Peyer's patch (tissue), 4 donors: Measurements from ENCODE around the gene HNRNPUL1. TPM values are rescaled to one million over a fixed set of nuclear protein-coding genes. Genes with fewer than 3 reads are reported as not detected.

Source experiments
- DNase-seq, 3 donors: peaks; one replicate each; pipeline ENCODE4 v3.0.0-alpha.2; 2017 to 2019
- H3K27ac ChIP-seq, 4 donors: fragments of 200-600 bp; sonication (generic); one replicate each; pipeline ENCODE4 v1.5.1; 2016 to 2019
- H3K27me3 ChIP-seq, 2 donors: fragments of 200-600 bp; sonication (generic); one replicate each; pipeline ENCODE4 v1.5.1; 2019
- H3K36me3 ChIP-seq, 3 donors: fragments of 200-600 bp; sonication (generic); one replicate each; pipeline ENCODE4 v1.5.1; 2016 to 2019
- H3K4me1 ChIP-seq, 4 donors: fragments of 200-600 bp; sonication (generic); one replicate each; pipeline ENCODE4 v1.5.1; 2016 to 2019
- H3K4me3 ChIP-seq, 4 donors: fragments of 200-600 bp; sonication (generic); 1 replicate in 3 of 4; 2 replicates in 1 of 4; pipeline ENCODE4 v1.5.1; 2016 to 2019; ENCODE audit warnings: mild to moderate bottlenecking in 1 of 4
- H3K9me3 ChIP-seq, 4 donors: fragments of 200-600 bp; sonication (generic); one replicate each; pipeline ENCODE4 v1.5.1; 2016 to 2019; ENCODE audit warnings: mild to moderate bottlenecking in 1 of 4
- POLR2A ChIP-seq, 2 donors: fragments of 450-650 bp; IDR thresholded peaks; one replicate each; pipeline ENCODE4 v1.5.1; 2017; ENCODE audit warnings: antibody characterized with exemption in 2 of 2, mild to moderate bottlenecking in 2 of 2, moderate library complexity in 2 of 2
- total RNA-seq, 4 donors: library from RNA; depleted of rRNA; stranded (reverse); fragments of >200 nt; gene quantifications; one replicate each; pipeline ENCODE4 v1.1.0, GENCODE V29; 2016
- TF ChIP-seq, protein P1 (sequence below), 6 experiments: fragments of 450-650 bp in 4 of 6; fragments of 200-600 bp in 2 of 6; sonication (generic) in 1 of 6; IDR thresholded peaks; one replicate each; pipeline ENCODE4 v1.5.1; 2017 to 2019; ENCODE audit warnings: antibody characterized with exemption in 6 of 6, mild to moderate bottlenecking in 3 of 6, moderate library complexity in 1 of 6

HNRNPUL1 gene
- total RNA-seq, 4 donors from 2014 or later = 123 to 244 (median 167) TPM

DNA sequence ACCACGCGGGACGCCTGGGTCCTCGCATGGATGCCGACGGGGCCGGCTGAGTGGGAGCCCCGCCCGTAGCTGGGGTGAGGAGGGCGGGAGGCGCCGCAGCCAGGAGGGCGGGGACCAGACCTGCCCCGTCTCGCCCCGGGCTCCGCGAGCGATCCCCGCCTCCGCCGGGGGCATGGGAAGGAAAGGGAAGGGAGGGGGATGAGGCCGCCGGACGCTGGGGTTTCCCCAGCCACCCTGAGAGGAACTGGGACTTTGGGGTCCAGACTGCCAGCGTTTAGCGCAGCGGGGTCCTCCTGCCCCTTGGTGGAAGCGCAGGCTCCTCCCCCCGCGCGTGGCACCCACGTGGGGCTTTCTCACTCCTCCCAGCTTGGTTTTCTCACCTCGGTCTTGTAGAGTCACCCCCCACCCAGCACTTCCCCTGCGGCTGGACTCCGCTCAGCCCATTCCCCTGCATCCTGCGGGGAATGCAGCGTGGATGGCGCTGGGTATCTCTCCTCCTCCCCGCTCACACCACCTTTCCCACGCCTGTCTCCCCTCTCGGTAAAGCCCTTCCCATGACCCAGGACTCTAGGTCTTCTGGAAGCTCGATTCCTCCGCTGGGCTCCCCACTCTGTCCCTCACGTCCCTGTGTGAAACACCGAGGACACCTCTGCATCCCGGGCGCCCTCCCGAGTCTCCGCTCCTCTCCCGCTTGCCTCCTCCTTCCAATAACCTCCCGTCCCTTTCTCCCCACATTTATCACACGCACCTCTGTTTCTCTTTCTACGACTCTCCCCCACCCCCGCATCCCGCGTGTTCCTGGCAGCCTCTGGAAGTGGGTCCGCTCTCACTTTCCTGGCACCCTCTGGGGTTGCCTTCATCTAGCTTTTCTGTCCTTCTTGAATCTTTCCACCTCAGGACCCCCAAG is 87.4 kb downstream of the HNRNPUL1 start:
- Histone ChIP-seq H3K27ac (peak overlapping the region; percentile 84 to 99 (median 92)), H3K27me3 (peaks cover 0 to 4% of the 10 kb centered on the region in 2 donors), H3K4me3 (peak overlapping the region; percentile 84 to 91 (median 88)), H3K36me3 (peaks cover 0 to 14% (median 0%) of the 10 kb centered on the region in 3 donors), H3K4me1 (peaks cover 0 to 22% (median 8%) of the 10 kb centered on the region in 4 donors), H3K9me3 (no peaks in the 10 kb centered on the region)
- DNase-seq = peak; percentile 67 to 94 (median 93)
- TF ChIP-seq POLR2A (IDR thresholded peaks at IDR 0.05) = no peak
- TF ChIP-seq, protein P1, sequence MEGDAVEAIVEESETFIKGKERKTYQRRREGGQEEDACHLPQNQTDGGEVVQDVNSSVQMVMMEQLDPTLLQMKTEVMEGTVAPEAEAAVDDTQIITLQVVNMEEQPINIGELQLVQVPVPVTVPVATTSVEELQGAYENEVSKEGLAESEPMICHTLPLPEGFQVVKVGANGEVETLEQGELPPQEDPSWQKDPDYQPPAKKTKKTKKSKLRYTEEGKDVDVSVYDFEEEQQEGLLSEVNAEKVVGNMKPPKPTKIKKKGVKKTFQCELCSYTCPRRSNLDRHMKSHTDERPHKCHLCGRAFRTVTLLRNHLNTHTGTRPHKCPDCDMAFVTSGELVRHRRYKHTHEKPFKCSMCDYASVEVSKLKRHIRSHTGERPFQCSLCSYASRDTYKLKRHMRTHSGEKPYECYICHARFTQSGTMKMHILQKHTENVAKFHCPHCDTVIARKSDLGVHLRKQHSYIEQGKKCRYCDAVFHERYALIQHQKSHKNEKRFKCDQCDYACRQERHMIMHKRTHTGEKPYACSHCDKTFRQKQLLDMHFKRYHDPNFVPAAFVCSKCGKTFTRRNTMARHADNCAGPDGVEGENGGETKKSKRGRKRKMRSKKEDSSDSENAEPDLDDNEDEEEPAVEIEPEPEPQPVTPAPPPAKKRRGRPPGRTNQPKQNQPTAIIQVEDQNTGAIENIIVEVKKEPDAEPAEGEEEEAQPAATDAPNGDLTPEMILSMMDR (IDR thresholded peaks at IDR 0.05) = no peak

DNA sequence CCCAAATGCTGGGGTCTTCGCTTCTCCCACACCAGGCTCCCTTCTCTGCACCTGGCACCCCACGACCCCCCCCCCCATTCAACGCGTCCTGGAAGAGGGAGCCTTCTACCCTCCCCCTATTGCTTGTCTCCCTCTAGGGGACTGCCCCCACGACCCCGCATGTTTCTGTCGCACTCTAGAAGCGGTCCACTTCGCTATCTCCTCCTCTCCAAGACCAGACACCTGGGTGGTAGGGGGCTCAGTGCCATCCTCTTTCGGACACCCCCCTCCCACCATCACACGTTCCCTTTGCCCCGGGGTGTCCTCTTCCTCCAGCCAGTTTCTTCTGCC is 88.1 kb downstream of the HNRNPUL1 start:
- TF ChIP-seq, protein P1 (IDR thresholded peaks at IDR 0.05) = no peak
- TF ChIP-seq POLR2A (IDR thresholded peaks at IDR 0.05) = no peak
- H3K9me3 ChIP-seq = no peaks in the 10 kb centered on the region
- no peak for DNase-seq
- H3K36me3 ChIP-seq = peaks cover 0 to 8% (median 0%) of the 10 kb centered on the region in 3 donors
- H3K27me3 ChIP-seq = peaks cover 0 to 4% of the 10 kb centered on the region in 2 donors
- H3K4me1 ChIP-seq = peaks cover 0 to 22% (median 8%) of the 10 kb centered on the region in 4 donors
- H3K4me3 ChIP-seq = peak overlapping the region; percentile 84 to 91 (median 88)
- peak overlapping the region; percentile 84 to 99 (median 92) for H3K27ac ChIP-seq

DNA sequence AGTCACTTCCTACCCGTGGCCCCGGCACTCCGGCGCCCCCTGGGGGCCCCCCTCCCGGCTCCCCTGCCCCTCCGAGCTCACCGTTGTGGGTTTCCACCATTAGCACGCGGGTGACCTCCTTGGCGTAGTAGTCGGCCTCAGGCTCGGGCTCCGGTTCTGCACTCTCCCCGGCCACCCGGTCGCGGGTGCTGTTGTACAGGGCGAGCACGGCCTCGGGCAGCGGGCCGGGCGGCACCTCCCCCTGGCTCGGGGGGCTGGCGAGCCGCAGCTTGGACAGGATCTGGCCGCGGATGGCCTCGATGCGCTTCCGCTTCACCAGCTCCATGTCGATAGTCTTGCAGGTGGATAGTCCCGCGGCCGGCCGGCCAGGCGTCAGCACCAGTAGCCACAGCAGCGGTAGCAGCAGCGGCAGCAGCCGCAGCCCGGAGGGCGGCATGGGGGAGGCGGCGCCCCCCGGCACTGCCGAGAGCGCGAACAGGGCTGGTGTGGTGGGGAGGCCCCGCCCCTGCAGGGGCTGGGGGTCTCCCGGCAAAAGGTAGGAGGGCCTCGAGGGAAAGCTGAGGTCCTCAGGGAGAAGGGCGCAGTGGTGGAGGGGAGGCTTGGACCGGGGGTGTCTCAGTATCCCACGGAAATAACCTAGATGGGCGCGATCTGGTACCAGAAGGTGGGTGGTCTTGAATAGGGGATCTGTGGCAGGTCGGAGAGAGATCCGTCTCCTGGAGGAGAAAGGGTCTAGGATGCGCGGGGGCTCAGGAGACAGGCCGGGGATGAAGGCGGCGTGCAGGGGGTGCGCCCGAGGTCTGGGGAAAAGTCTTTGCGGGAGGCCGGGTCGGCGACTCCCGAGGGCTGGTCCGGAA is 88.7 kb downstream of the HNRNPUL1 start:
- H3K4me1 ChIP-seq = peaks cover 0 to 22% (median 8%) of the 10 kb centered on the region in 4 donors
- TF ChIP-seq, protein P1 (IDR thresholded peaks at IDR 0.05) = peak; percentile 12 to 72 (median 40)
- no peak for TF ChIP-seq POLR2A (IDR thresholded peaks at IDR 0.05)
- H3K27me3 ChIP-seq = peaks cover 0 to 4% of the 10 kb centered on the region in 2 donors
- H3K36me3 ChIP-seq = peaks cover 0 to 4% (median 0%) of the 10 kb centered on the region in 3 donors
- H3K9me3 ChIP-seq = no peaks in the 10 kb centered on the region
- DNase-seq = peak; percentile 70 to 93 (median 87)
- peak overlapping the region; percentile 84 to 99 (median 92) for H3K27ac ChIP-seq
- H3K4me3 ChIP-seq = peak overlapping the region; percentile 84 to 91 (median 88)

- Histone ChIP-seq H3K4me3 (peak within 1 kb of the TSS; percentile 84 to 91 (median 88)), H3K9me3 (no peaks in the 10 kb centered on the region), H3K36me3 (no peaks in the 10 kb centered on the region), H3K4me1 (peaks cover 0 to 22% (median 8%) of the 10 kb centered on the region in 4 donors), H3K27me3 (peaks cover 0 to 4% of the 10 kb centered on the region in 2 donors), H3K27ac (peak within 1 kb of the TSS; percentile 84 to 99 (median 92))
- DNase-seq = peak; percentile 84 to 96 (median 94)
- peak; percentile 47 to 59 for TF ChIP-seq POLR2A (IDR thresholded peaks at IDR 0.05)
- TF ChIP-seq, protein P1 (IDR thresholded peaks at IDR 0.05) = peak; percentile 77 to 95 (median 84)
Observed at GRCh38 chr19:41353466-41354342, 89.5 kb downstream of the HNRNPUL1 start, which contains the start of gene TGFB1. Gene TGFB1, minus strand, starts transcription at chr19:41353922. Its CDS starts 878 bp downstream, at chr19:41353044.
